Neuronal stem cell (in vitro differentiated cells): ENCODE measurements around the gene SUGCT.

ENCODE experiments used
- DNase-seq: peaks from one replicate; pipeline ENCODE4 v3.0.0-alpha.2; 2013; ENCODE audit warnings: low spot score
- H2AFZ ChIP-seq: one replicate; pipeline ENCODE4 v1.6.1; 2013; ENCODE audit warnings: mild to moderate bottlenecking, low read length, inconsistent platforms
- H2AK5ac ChIP-seq: 2 replicates; pipeline ENCODE4 v1.6.1; 2013; ENCODE audit warnings: low read depth, mild to moderate bottlenecking, inconsistent platforms, low read length, moderate library complexity, mixed read lengths
- H2BK120ac ChIP-seq: 2 replicates; pipeline ENCODE4 v1.6.1; 2013; ENCODE audit warnings: low read depth, mild to moderate bottlenecking, inconsistent platforms, low read length, moderate library complexity, mixed read lengths
- H2BK12ac ChIP-seq: one replicate; pipeline ENCODE4 v1.6.1; 2013; ENCODE audit warnings: low read length, inconsistent platforms
- H2BK15ac ChIP-seq: 2 replicates; pipeline ENCODE4 v1.6.1; 2013; ENCODE audit warnings: mild to moderate bottlenecking, low read length, inconsistent platforms, mixed read lengths
- H2BK5ac ChIP-seq: one replicate; pipeline ENCODE4 v1.6.1; 2013; ENCODE audit warnings: inconsistent platforms, mild to moderate bottlenecking, low read length, moderate library complexity
- H3K14ac ChIP-seq: one replicate; pipeline ENCODE4 v1.6.1; 2013; ENCODE audit warnings: low read length, inconsistent platforms
- H3K18ac ChIP-seq: 2 replicates; pipeline ENCODE4 v1.6.1; 2013; ENCODE audit warnings: low read length, inconsistent platforms
- H3K23ac ChIP-seq: 2 replicates; pipeline ENCODE4 v1.6.1; 2013; ENCODE audit warnings: low read depth, mild to moderate bottlenecking, mixed read lengths, low read length, inconsistent platforms; ENCODE audit not compliant: poor library complexity
- H3K27ac ChIP-seq: replicated peaks from 3 replicates; pipeline ENCODE4 v1.5.1; 2013; ENCODE audit warnings: low read length, inconsistent platforms
- H3K27me3 ChIP-seq, 3 experiments: 2 replicates each; pipeline ENCODE4 v1.6.1; 2013; ENCODE audit warnings: low read length in 3 of 3, mild to moderate bottlenecking in 2 of 3, inconsistent platforms in 1 of 3, low read depth in 1 of 3, mixed read lengths in 1 of 3, moderate library complexity in 1 of 3; ENCODE audit not compliant: control insufficient read depth in 3 of 3, insufficient read depth in 3 of 3
- H3K36me3 ChIP-seq, 2 donors: replicated peaks in 1 of 2; 2 replicates each; pipeline ENCODE4 v1.6.1; 2013; ENCODE audit warnings: low read length in 2 of 2; ENCODE audit not compliant: control insufficient read depth in 2 of 2, insufficient read depth in 2 of 2
- H3K4ac ChIP-seq: 2 replicates; pipeline ENCODE4 v1.6.1; 2013; ENCODE audit warnings: inconsistent platforms, mild to moderate bottlenecking, low read length, moderate library complexity
- H3K4me1 ChIP-seq, 2 donors: 1 replicate in 1 of 2; 2 replicates in 1 of 2; pipeline ENCODE4 v1.6.1; 2013; ENCODE audit warnings: low read length in 2 of 2, low read depth in 1 of 2; ENCODE audit not compliant: control insufficient read depth in 2 of 2, insufficient read depth in 1 of 2
- H3K4me2 ChIP-seq: one replicate; pipeline ENCODE4 v1.6.1; 2013; ENCODE audit warnings: mild to moderate bottlenecking, low read length, inconsistent platforms; ENCODE audit not compliant: insufficient read depth, poor library complexity, severe bottlenecking
- H3K4me3 ChIP-seq, 2 donors: 2 replicates each; pipeline ENCODE4 v1.5.1; 2013; ENCODE audit warnings: low read length in 2 of 2, mild to moderate bottlenecking in 2 of 2, inconsistent platforms in 1 of 2, moderate library complexity in 1 of 2
- H3K79me1 ChIP-seq: one replicate; pipeline ENCODE4 v1.6.1; 2013; ENCODE audit warnings: low read depth, mild to moderate bottlenecking, inconsistent platforms, low read length, moderate library complexity
- H3K9ac ChIP-seq: one replicate; pipeline ENCODE4 v1.6.1; 2013; ENCODE audit warnings: mild to moderate bottlenecking, low read depth, low read length, inconsistent platforms; ENCODE audit not compliant: poor library complexity
- H3K9me3 ChIP-seq, 2 donors: replicated peaks in 1 of 2; 2 replicates each; pipeline versions ENCODE3 to v1.6.1; 2013; ENCODE audit warnings: low read length in 2 of 2, mild to moderate bottlenecking in 2 of 2, inconsistent platforms in 1 of 2, low read depth in 1 of 2, mixed read lengths in 1 of 2, moderate library complexity in 1 of 2; ENCODE audit not compliant: control insufficient read depth in 2 of 2, insufficient read depth in 1 of 2
- H4K8ac ChIP-seq: one replicate; pipeline ENCODE4 v1.6.1; 2013; ENCODE audit warnings: low read depth, mild to moderate bottlenecking, inconsistent platforms, low read length, moderate library complexity
- H4K91ac ChIP-seq: one replicate; pipeline ENCODE4 v1.6.1; 2013; ENCODE audit warnings: low read length, low read depth, mild to moderate bottlenecking, inconsistent platforms; ENCODE audit not compliant: poor library complexity
- WGBS, 2 donors: extraction: QIAGEN DNeasy Blood & Tissue Kit; methylation state at CpG; one replicate each; pipeline ENCODE4 v1.1.7; 2013; ENCODE audit warnings: missing lambda C conversion rate in 2 of 2, mixed read lengths in 1 of 2; ENCODE audit not compliant: insufficient read length in 2 of 2, insufficient replicate concordance in 1 of 2; ENCODE audit errors: extremely low coverage in 2 of 2; 5-methylcytosine and 5-hydroxymethylcytosine counted together

The SUGCT gene

GRCh38 chr7:40202851-40203250, 68.0 kb downstream of the SUGCT start:
- Histone ChIP-seq H4K91ac (no peak overlapping the region), H3K27ac (no peak overlapping the region), H3K4me1 (no peaks in the 10 kb centered on the region), H3K4me2 (no peak overlapping the region), H3K18ac (no peak overlapping the region), H2AFZ (no peak overlapping the region), H4K8ac (no peak overlapping the region), H2BK120ac (no peak overlapping the region), H2BK5ac (no peak overlapping the region), H2BK15ac (no peak overlapping the region), H3K27me3 (no peaks in the 10 kb centered on the region), H3K4me3 (no peak overlapping the region), H2AK5ac (no peak overlapping the region), H3K14ac (no peak overlapping the region), H2BK12ac (no peak overlapping the region), H3K23ac (no peak overlapping the region), H3K36me3 (no peaks in the 10 kb centered on the region), H3K9ac (no peak overlapping the region), H3K79me1 (no peaks in the 10 kb centered on the region), H3K4ac (no peak overlapping the region), H3K9me3 (no peaks in the 10 kb centered on the region)
- no CpG with 5 or more reads among the region's 3 CpGs for WGBS, 2 donors
- DNase-seq = no peak

- H4K91ac ChIP-seq = no peak overlapping the region
- no peak overlapping the region for H4K8ac ChIP-seq
- no peak overlapping the region for H2BK15ac ChIP-seq
- no peak overlapping the region for H3K9ac ChIP-seq
- H3K79me1 ChIP-seq = no peaks in the 10 kb centered on the region
- no peaks in the 10 kb centered on the region for H3K36me3 ChIP-seq
- H3K23ac ChIP-seq = no peak overlapping the region
- no peak overlapping the region for H3K27ac ChIP-seq
- no peak overlapping the region for H2AK5ac ChIP-seq
- H3K27me3 ChIP-seq = no peaks in the 10 kb centered on the region
- H3K14ac ChIP-seq = no peak overlapping the region
- no peaks in the 10 kb centered on the region for H3K4me1 ChIP-seq
- no peak overlapping the region for H3K4me3 ChIP-seq
- H3K4ac ChIP-seq = no peak overlapping the region
- no CpG with 5 or more reads among the region's 7 CpGs for WGBS, 2 donors
- no peak overlapping the region for H3K4me2 ChIP-seq
- no peaks in the 10 kb centered on the region for H3K9me3 ChIP-seq
- H3K18ac ChIP-seq = no peak overlapping the region
- H2BK5ac ChIP-seq = no peak overlapping the region
- H2BK12ac ChIP-seq = no peak overlapping the region
- no peak for DNase-seq
- H2AFZ ChIP-seq = no peak overlapping the region
- no peak overlapping the region for H2BK120ac ChIP-seq
These were observed 69.8 kb downstream of the SUGCT start for GRCh38 chr7:40204581-40204980.

GRCh38 chr7:40205992-40206391, 71.2 kb downstream of the SUGCT start:
- Histone ChIP-seq H3K4me1 (no peaks in the 10 kb centered on the region), H3K4me3 (no peak overlapping the region), H2BK120ac (no peak overlapping the region), H3K9me3 (no peaks in the 10 kb centered on the region), H3K23ac (no peak overlapping the region), H2BK15ac (no peak overlapping the region), H3K79me1 (no peaks in the 10 kb centered on the region), H2AK5ac (no peak overlapping the region), H3K36me3 (no peaks in the 10 kb centered on the region), H3K18ac (no peak overlapping the region), H3K4me2 (no peak overlapping the region), H3K27ac (no peak overlapping the region), H3K9ac (no peak overlapping the region), H2AFZ (no peak overlapping the region), H3K14ac (no peak overlapping the region), H2BK12ac (no peak overlapping the region), H4K91ac (no peak overlapping the region), H2BK5ac (no peak overlapping the region), H3K27me3 (no peaks in the 10 kb centered on the region), H3K4ac (no peak overlapping the region), H4K8ac (no peak overlapping the region)
- no CpG with 5 or more reads among the region's 2 CpGs for WGBS, 2 donors
- DNase-seq = no peak

- Histone ChIP-seq H4K8ac (no peak overlapping the region), H3K9ac (no peak overlapping the region), H3K4ac (no peak overlapping the region), H2BK5ac (no peak overlapping the region), H2AK5ac (no peak overlapping the region), H3K14ac (no peak overlapping the region), H3K18ac (no peak overlapping the region), H3K4me3 (no peak overlapping the region), H3K9me3 (no peaks in the 10 kb centered on the region), H2BK15ac (no peak overlapping the region), H2BK12ac (no peak overlapping the region), H3K79me1 (no peaks in the 10 kb centered on the region), H2AFZ (no peak overlapping the region), H4K91ac (no peak overlapping the region), H3K27me3 (no peaks in the 10 kb centered on the region), H3K27ac (no peak overlapping the region), H3K36me3 (no peaks in the 10 kb centered on the region), H3K4me1 (no peaks in the 10 kb centered on the region), H2BK120ac (no peak overlapping the region), H3K23ac (no peak overlapping the region), H3K4me2 (no peak overlapping the region)
- no CpG with 5 or more reads among the region's 5 CpGs for WGBS, 2 donors
- DNase-seq = no peak
These were observed 76.6 kb downstream of the SUGCT start for GRCh38 chr7:40211276-40212003.
